Left lung (tissue), 10 donors: ENCODE data around the gene CCNF. TPM values are rescaled to one million over a fixed set of nuclear protein-coding genes. Genes with fewer than 3 reads are reported as not detected.

Source experiments
- ATAC-seq: fragments of 200-7000 bp; cut with Tn5 transposase; one replicate; pipeline ENCODE4 v1.9.1; 2020; ENCODE audit warnings: moderate library complexity
- DNase-seq, 4 donors: peaks; one replicate each; pipeline ENCODE4 v3.0.0-alpha.2; 2013 to 2020
- H3K27ac ChIP-seq, 2 donors: fragments of 200-600 bp; sonication (generic) in 1 of 2; one replicate each; pipeline versions ENCODE4 v1.5.0 to v1.8.0; 2020 to 2021
- H3K27me3 ChIP-seq, 2 donors: fragments of 200-600 bp; sonication (generic) in 1 of 2; one replicate each; pipeline versions ENCODE4 v1.5.0 to v1.8.0; 2020 to 2021
- H3K36me3 ChIP-seq, 2 donors: fragments of 200-600 bp; sonication (generic) in 1 of 2; one replicate each; pipeline versions ENCODE4 v1.5.0 to v1.8.0; 2020 to 2021
- H3K4me1 ChIP-seq, 2 donors: fragments of 200-600 bp; one replicate each; pipeline ENCODE4 v1.8.0; 2021
- H3K4me3 ChIP-seq, 2 donors: fragments of 200-600 bp; sonication (generic) in 1 of 2; one replicate each; pipeline versions ENCODE4 v1.5.0 to v1.8.0; 2020 to 2021; ENCODE audit warnings: mild to moderate bottlenecking in 1 of 2
- H3K9me3 ChIP-seq, 2 donors: fragments of 200-600 bp; sonication (generic) in 1 of 2; one replicate each; pipeline versions ENCODE4 v1.5.0 to v1.8.0; 2020 to 2021
- intact Hi-C, 2 donors: fragments of 100-400 bp; cut with DNase I; formaldehyde crosslinking; loops; one replicate each; pipeline versions ENCODE4 v1.11.2 to v1.14.2; 2022
- polyA plus RNA-seq, 6 donors: library from polyadenylated mRNA; unstranded; fragments of 120-200 nt; gene quantifications; one replicate each; pipeline ENCODE4 v1.2.1, GENCODE V29; 2013; ENCODE audit not compliant: insufficient read length in 6 of 6
- total RNA-seq, 2 donors: library from RNA; stranded (reverse); fragmentation: NEBNext Ultra II Directional; extraction: Animal tissue kit (Norgen Biotek cat#: 25700); gene quantifications; one replicate each; pipeline ENCODE4 v1.2.1, GENCODE V29; 2021
- TF ChIP-seq, protein P1 (sequence below), 2 donors: fragments of 200-600 bp; sonication (generic) in 1 of 2; IDR thresholded peaks; one replicate each; pipeline versions ENCODE4 v1.5.0 to v1.8.0; 2021; ENCODE audit warnings: antibody characterized with exemption in 2 of 2
- donor health status: DM: no; HTN: yes; CAD: no.
- donor health status: DM: no; HTN: no; CAD: no.

Gene CCNF
- total and polyA plus RNA-seq, 8 donors: 4.7 to 17.3 (median 9.7) TPM

DNA sequence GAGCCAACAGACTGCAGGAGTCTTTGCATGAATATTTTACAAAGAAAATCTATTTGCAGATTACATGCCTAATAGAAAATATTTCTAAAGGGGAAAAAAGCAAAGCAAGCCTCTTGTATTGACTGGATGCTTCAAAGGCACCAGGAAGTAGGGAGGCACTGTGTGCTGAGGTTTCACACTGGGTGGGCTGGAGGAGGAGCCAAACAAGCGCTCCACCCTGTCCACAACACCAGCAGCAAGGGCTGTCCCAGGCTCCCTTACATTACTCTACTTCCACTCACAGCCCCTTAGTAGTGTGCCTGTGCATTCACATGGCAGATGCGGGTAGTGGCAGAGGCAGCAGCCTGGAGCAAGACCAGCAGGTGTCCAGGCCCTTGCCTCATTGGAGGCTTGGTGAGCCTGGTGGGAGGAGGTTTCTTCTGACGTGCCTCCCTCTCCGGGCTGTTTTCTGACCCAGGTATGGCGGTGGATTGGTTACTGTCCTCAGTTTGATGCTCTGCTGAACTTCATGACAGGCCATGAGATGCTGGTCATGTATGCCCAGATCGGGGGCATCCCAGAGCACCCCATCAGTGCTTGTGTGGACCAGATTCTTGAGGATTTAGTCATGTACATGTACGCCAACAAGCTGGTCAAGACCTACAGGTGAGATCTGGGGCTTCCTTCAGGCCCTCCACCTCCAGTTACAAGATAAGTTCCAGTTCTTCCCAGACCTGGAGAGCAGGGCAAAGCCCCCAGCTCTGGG lies 7.0 kb upstream of the CCNF start:
- Histone ChIP-seq H3K4me1 (no peaks in the 10 kb centered on the region), H3K4me3 (no peak overlapping the region), H3K27me3 (peaks cover 0 to 3% of the 10 kb centered on the region in 2 donors), H3K27ac (no peak overlapping the region), H3K36me3 (no peaks in the 10 kb centered on the region), H3K9me3 (no peaks in the 10 kb centered on the region)
- intact Hi-C loops: no loop called here
- no peak for ATAC-seq
- no peak for DNase-seq
- TF ChIP-seq, protein P1, sequence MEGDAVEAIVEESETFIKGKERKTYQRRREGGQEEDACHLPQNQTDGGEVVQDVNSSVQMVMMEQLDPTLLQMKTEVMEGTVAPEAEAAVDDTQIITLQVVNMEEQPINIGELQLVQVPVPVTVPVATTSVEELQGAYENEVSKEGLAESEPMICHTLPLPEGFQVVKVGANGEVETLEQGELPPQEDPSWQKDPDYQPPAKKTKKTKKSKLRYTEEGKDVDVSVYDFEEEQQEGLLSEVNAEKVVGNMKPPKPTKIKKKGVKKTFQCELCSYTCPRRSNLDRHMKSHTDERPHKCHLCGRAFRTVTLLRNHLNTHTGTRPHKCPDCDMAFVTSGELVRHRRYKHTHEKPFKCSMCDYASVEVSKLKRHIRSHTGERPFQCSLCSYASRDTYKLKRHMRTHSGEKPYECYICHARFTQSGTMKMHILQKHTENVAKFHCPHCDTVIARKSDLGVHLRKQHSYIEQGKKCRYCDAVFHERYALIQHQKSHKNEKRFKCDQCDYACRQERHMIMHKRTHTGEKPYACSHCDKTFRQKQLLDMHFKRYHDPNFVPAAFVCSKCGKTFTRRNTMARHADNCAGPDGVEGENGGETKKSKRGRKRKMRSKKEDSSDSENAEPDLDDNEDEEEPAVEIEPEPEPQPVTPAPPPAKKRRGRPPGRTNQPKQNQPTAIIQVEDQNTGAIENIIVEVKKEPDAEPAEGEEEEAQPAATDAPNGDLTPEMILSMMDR (IDR thresholded peaks at IDR 0.05): no peak

- Histone ChIP-seq H3K36me3 (no peaks in the 10 kb centered on the region), H3K27ac (no peak overlapping the region), H3K9me3 (no peaks in the 10 kb centered on the region), H3K27me3 (no peaks in the 10 kb centered on the region), H3K4me1 (peaks cover 0 to 10% of the 10 kb centered on the region in 2 donors), H3K4me3 (no peak overlapping the region)
- DNase-seq (no peak), ATAC-seq (no peak)
- TF ChIP-seq, protein P1 (IDR thresholded peaks at IDR 0.05): no peak
- intact Hi-C loops: no loop called here
Measured at GRCh38 chr16:2424061-2425007, 4.9 kb upstream of the CCNF start.

DNA sequence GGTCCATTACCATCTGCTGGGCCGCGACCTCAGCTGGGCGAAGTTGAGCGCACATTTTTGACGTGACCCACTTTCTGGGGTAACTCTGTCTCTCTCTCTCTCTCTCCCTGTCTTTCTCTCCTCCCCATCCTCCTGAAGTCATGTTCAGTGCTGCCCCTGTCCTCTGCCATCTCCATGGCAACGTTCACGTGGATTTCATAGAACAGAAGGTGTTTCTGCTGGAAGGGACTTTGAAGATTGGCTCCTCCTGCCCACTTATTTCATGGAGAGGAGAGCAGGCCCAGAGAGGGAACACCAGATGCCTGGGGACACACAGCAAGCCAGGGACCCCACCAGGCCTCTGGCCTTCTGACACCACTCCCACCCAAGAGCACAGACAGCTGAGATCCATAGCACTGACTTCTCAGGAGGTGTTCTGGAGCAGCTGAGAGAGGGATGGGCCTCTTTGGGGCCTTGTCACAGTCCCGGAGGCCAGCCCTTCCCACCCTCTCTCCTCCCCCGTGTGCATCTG lies 4.2 kb upstream of the CCNF start:
- H3K27ac ChIP-seq: no peak overlapping the region
- peaks cover 0 to 14% of the 10 kb centered on the region in 2 donors for H3K4me1 ChIP-seq
- TF ChIP-seq, protein P1 (IDR thresholded peaks at IDR 0.05): no peak
- H3K4me3 ChIP-seq: no peak overlapping the region
- DNase-seq (no peak), ATAC-seq (no peak)
- no peaks in the 10 kb centered on the region for H3K36me3 ChIP-seq
- no peaks in the 10 kb centered on the region for H3K27me3 ChIP-seq
- H3K9me3 ChIP-seq: no peaks in the 10 kb centered on the region
- intact Hi-C loops: no loop called here

DNA sequence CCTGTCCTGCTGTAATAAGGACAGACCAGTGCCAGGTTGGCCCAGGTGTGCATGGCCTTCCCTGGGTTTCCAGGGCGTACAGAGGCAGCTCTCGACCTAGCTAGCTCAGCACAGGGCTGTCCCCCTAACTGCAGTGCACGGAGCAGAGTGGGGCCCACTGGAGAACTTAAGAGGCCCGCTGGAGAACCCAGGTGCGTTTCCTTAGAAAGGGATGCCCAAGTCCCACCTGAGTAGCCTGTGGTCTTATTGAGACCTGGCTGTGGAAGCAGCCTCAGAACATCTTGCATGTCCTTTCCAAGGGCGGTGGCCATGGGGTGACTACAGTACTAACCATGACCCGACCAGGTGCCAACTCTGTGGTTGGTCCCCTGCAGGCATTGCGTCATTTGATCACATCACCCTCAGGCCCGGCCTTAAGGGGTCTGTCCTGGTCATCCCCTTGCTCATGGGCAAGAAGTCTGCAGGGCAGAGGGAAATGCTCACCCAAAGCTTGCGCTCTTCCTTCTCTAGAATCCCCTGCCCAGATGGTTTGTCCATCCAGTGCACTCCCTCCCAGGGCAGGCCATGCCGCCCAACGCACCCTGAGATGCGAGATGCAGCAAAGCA lies 3.3 kb upstream of the CCNF start:
- ATAC-seq (no peak), DNase-seq (no peak)
- Histone ChIP-seq H3K36me3 (no peaks in the 10 kb centered on the region), H3K27ac (no peak overlapping the region), H3K4me3 (no peak overlapping the region), H3K4me1 (peaks cover 0 to 23% of the 10 kb centered on the region in 2 donors), H3K9me3 (no peaks in the 10 kb centered on the region), H3K27me3 (no peaks in the 10 kb centered on the region)
- TF ChIP-seq, protein P1 (IDR thresholded peaks at IDR 0.05): no peak
- intact Hi-C loops: no loop called here
